ENCODE data around the gene GBGT1.

DNA sequence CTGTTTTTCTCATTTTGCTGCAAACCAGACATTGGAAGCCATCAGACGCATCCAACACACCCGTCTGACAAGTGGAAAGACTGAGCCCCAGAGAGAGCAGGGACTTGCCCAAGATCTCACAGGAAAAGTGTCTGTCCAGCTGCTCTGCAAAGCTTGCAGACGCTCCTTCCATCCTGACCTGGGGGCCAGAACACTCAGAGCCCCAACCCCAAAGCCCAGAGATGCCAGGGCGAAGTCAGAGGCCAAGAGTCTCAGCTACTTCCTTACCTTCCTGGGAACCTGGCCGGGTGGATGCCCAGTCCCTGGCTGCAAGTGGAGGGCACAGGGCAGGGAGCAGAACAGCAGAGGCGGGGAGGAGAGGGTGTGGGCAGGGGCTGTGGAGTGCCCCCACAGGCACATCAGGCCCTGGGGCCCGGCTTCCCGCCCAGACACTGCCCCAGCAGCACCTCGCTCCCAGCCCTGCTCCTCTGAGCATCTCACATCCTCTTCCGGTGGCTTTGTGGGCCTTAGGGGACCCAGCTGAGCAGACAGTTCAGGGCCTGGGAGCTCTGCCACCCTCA, 32.9 kb downstream of the GBGT1 start:
- TF ChIP-seq, protein P1, sequence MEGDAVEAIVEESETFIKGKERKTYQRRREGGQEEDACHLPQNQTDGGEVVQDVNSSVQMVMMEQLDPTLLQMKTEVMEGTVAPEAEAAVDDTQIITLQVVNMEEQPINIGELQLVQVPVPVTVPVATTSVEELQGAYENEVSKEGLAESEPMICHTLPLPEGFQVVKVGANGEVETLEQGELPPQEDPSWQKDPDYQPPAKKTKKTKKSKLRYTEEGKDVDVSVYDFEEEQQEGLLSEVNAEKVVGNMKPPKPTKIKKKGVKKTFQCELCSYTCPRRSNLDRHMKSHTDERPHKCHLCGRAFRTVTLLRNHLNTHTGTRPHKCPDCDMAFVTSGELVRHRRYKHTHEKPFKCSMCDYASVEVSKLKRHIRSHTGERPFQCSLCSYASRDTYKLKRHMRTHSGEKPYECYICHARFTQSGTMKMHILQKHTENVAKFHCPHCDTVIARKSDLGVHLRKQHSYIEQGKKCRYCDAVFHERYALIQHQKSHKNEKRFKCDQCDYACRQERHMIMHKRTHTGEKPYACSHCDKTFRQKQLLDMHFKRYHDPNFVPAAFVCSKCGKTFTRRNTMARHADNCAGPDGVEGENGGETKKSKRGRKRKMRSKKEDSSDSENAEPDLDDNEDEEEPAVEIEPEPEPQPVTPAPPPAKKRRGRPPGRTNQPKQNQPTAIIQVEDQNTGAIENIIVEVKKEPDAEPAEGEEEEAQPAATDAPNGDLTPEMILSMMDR (IDR thresholded peaks at IDR 0.05; ENCODE audit: borderline replicate concordance, extremely low read depth, low read length, poor library complexity, severe bottlenecking), result no peak
- no peak for TF ChIP-seq EZH2 (IDR thresholded peaks at IDR 0.05; ENCODE audit: borderline replicate concordance, low read depth, low read length, severe bottlenecking)

All from DND-41 (cell line).